Fibroblast of lung (primary cell): ENCODE measurements around the gene LYZL4.

Source experiments
- CTCF ChIP-seq, 2 donors: IDR thresholded peaks in 1 of 2; conservative IDR thresholded peaks in 1 of 2; 1 replicate in 1 of 2; 2 replicates in 1 of 2; pipeline ENCODE4 v1.5.1; 2011 to 2012; ENCODE audit warnings: low read length in 2 of 2, control low read depth in 1 of 2, inconsistent platforms in 1 of 2, low read depth in 1 of 2, mild to moderate bottlenecking in 1 of 2
- EZH2 ChIP-seq: IDR thresholded peaks from 2 replicates; pipeline ENCODE4 v1.5.1; 2012; ENCODE audit warnings: low read length, control low read depth, mild to moderate bottlenecking; ENCODE audit errors: missing control alignments

GRCh38 chr3:42347928-42348327 is 62.5 kb downstream of the LYZL4 start:
- TF ChIP-seq CTCF (conservative IDR thresholded peaks at IDR 0.05 in 1 of 2, IDR thresholded peaks at IDR 0.05 in 1 of 2; ENCODE audit: low read depth in 1 of 2, low read length in 2 of 2) (no peak), EZH2 (no peak)
